ENCODE results near the gene REXO4. TPM values are rescaled to one million over a fixed set of nuclear protein-coding genes. Genes with fewer than 3 reads are reported as not detected.

REXO4 gene
- total RNA-seq, 2 donors from 2014 or later = 30.2 to 36.5 TPM

DNA sequence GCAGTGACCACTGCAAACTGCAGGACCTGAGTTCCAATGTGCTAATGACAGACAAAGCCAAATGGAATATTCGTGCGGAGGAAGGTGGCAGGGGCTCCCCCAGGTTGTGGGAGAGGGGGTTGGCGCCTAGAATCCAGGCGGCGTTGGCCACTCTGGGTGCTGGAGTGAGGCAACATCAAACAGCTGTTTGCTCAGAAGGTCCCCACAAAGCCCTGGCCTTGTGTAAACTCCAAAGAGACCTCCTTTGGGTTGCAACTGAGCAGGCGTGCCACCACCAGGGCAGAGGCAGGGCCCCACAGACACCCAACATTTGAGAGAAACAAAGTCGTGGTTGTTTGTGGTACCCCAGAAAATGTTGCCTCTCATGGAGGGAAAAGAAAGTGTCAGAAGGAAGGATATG, 27.1 kb downstream of the REXO4 start:
- Mint-ChIP-seq H3K36me3 (ENCODE audit: low read depth) (no peaks in the 10 kb centered on the region), H3K9me3 (peaks cover 17% of the 10 kb centered on the region), H3K27ac (no peak overlapping the region), H3K27me3 (ENCODE audit: insufficient read depth) (peaks cover 24% of the 10 kb centered on the region), H3K4me1 (no peaks in the 10 kb centered on the region), H3K4me3 (no peak overlapping the region)
- Histone ChIP-seq H3K9ac (ENCODE audit: extremely low read depth, low read length, poor library complexity, severe bottlenecking) (no peak overlapping the region), H3K27me3 (ENCODE audit: control insufficient read depth, insufficient read depth, low read length, poor library complexity, severe bottlenecking) (no peaks in the 10 kb centered on the region), H3K36me3 (ENCODE audit: control insufficient read depth, insufficient read depth, low read length) (no peaks in the 10 kb centered on the region), H3K27ac (ENCODE audit: low read depth, low read length) (no peak overlapping the region), H3K4me3 (ENCODE audit: low read length) (no peak overlapping the region), H3K4me1 (ENCODE audit: control insufficient read depth, insufficient read depth, low read length) (no peaks in the 10 kb centered on the region), H3K9me3 (ENCODE audit: control insufficient read depth, low read length) (no peaks in the 10 kb centered on the region)
- WGBS, 2 experiments (ENCODE audit: insufficient coverage in 1 of 2, insufficient read length in 1 of 2) = 84 to 87% methylated on average over 3 to 7 of the region's 7 CpGs
- DNase-seq = no peak
- TF ChIP-seq, protein P1, sequence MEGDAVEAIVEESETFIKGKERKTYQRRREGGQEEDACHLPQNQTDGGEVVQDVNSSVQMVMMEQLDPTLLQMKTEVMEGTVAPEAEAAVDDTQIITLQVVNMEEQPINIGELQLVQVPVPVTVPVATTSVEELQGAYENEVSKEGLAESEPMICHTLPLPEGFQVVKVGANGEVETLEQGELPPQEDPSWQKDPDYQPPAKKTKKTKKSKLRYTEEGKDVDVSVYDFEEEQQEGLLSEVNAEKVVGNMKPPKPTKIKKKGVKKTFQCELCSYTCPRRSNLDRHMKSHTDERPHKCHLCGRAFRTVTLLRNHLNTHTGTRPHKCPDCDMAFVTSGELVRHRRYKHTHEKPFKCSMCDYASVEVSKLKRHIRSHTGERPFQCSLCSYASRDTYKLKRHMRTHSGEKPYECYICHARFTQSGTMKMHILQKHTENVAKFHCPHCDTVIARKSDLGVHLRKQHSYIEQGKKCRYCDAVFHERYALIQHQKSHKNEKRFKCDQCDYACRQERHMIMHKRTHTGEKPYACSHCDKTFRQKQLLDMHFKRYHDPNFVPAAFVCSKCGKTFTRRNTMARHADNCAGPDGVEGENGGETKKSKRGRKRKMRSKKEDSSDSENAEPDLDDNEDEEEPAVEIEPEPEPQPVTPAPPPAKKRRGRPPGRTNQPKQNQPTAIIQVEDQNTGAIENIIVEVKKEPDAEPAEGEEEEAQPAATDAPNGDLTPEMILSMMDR (conservative IDR thresholded peaks at IDR 0.05) = no peak

- Histone ChIP-seq H3K9ac (ENCODE audit: extremely low read depth, low read length, poor library complexity, severe bottlenecking) (no peak overlapping the region), H3K9me3 (ENCODE audit: control insufficient read depth, low read length) (no peaks in the 10 kb centered on the region), H3K4me1 (ENCODE audit: control insufficient read depth, insufficient read depth, low read length) (no peaks in the 10 kb centered on the region), H3K36me3 (ENCODE audit: control insufficient read depth, insufficient read depth, low read length) (no peaks in the 10 kb centered on the region), H3K27me3 (ENCODE audit: control insufficient read depth, insufficient read depth, low read length, poor library complexity, severe bottlenecking) (no peaks in the 10 kb centered on the region), H3K27ac (ENCODE audit: low read depth, low read length) (no peak overlapping the region), H3K4me3 (ENCODE audit: low read length) (no peak overlapping the region)
- 85 to 87% methylated on average over 13 of the region's 13 CpGs for WGBS, 2 experiments (ENCODE audit: insufficient coverage in 1 of 2, insufficient read length in 1 of 2)
- H3K4me1 Mint-ChIP-seq = no peaks in the 10 kb centered on the region
- H3K27ac Mint-ChIP-seq = no peak overlapping the region
- TF ChIP-seq, protein P1 (conservative IDR thresholded peaks at IDR 0.05) = no peak
- H3K4me3 Mint-ChIP-seq = no peak overlapping the region
- peaks cover 17% of the 10 kb centered on the region for H3K9me3 Mint-ChIP-seq
- no peaks in the 10 kb centered on the region for H3K36me3 Mint-ChIP-seq (ENCODE audit: low read depth)
- H3K27me3 Mint-ChIP-seq (ENCODE audit: insufficient read depth) = peaks cover 19% of the 10 kb centered on the region
- DNase-seq = no peak
Observed at GRCh38 chr9:133389562-133389961, 28.2 kb downstream of the REXO4 start.

DNA sequence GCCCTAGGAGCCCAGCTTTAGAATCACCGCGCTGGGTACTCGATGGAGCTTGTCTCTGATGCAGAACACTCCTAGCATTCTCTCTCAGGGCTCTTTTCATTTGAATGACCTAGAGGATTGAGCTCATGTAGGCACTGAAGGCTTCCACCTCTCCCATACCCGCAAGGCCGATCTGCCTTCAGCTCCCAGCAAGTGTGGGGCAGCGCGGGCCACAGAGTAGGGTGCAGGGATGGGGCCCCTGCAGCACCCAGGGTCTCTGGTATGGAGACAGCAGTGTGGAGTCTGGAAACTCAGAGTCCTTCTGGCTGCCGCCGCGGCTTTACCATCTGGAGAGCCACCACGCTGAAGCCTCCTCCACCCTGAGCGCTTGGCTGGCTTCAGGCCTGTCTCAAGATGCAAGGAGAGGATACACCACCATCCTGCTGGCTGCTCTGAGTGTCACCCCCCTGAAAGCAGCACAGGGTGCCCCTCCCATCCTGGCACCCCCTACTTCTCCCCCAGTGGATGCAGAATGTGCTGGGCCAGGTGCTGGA, 28.7 kb downstream of the REXO4 start:
- no peak overlapping the region for H3K27ac ChIP-seq (ENCODE audit: low read depth, low read length)
- H3K9ac ChIP-seq (ENCODE audit: extremely low read depth, low read length, poor library complexity, severe bottlenecking) = no peak overlapping the region
- H3K4me3 Mint-ChIP-seq = no peak overlapping the region
- H3K27me3 Mint-ChIP-seq (ENCODE audit: insufficient read depth) = peaks cover 15% of the 10 kb centered on the region
- H3K4me3 ChIP-seq (ENCODE audit: low read length) = no peak overlapping the region
- H3K4me1 Mint-ChIP-seq = no peaks in the 10 kb centered on the region
- TF ChIP-seq, protein P1 (conservative IDR thresholded peaks at IDR 0.05) = no peak
- no peaks in the 10 kb centered on the region for H3K4me1 ChIP-seq (ENCODE audit: control insufficient read depth, insufficient read depth, low read length)
- no peaks in the 10 kb centered on the region for H3K36me3 ChIP-seq (ENCODE audit: control insufficient read depth, insufficient read depth, low read length)
- H3K9me3 ChIP-seq (ENCODE audit: control insufficient read depth, low read length) = no peaks in the 10 kb centered on the region
- WGBS, 2 experiments (ENCODE audit: insufficient coverage in 1 of 2, insufficient read length in 1 of 2) = 91 to 96% methylated on average over 4 to 12 of the region's 12 CpGs
- H3K36me3 Mint-ChIP-seq (ENCODE audit: low read depth) = no peaks in the 10 kb centered on the region
- peaks cover 17% of the 10 kb centered on the region for H3K9me3 Mint-ChIP-seq
- no peaks in the 10 kb centered on the region for H3K27me3 ChIP-seq (ENCODE audit: control insufficient read depth, insufficient read depth, low read length, poor library complexity, severe bottlenecking)
- DNase-seq = no peak
- no peak overlapping the region for H3K27ac Mint-ChIP-seq
